HG02973 (cell line): ENCODE results near the gene TAS1R1.

ENCODE experiments used
- ATAC-seq: cut with Tn5 transposase; IDR thresholded peaks from one replicate; pipeline ENCODE4 v1.9.1; 2021; ENCODE audit warnings: moderate library complexity; ENCODE audit not compliant: unreplicated experiment

TAS1R1 gene

GRCh38 chr1:6602669-6603237, 47.6 kb downstream of the TAS1R1 start, which contains the start of gene KLHL21:
Gene KLHL21 (minus strand): TSS chr1:6602869. CDS start chr1:6602817, 52 bp downstream.
- peak; percentile 42 for ATAC-seq

- ATAC-seq, result peak; percentile 22
Measured at GRCh38 chr1:6603238-6603914, 48.3 kb downstream of the TAS1R1 start.

- no peak for ATAC-seq
Measured at GRCh38 chr1:6603915-6604558, 48.9 kb downstream of the TAS1R1 start.

GRCh38 chr1:6612641-6613360, 57.7 kb downstream of the TAS1R1 start:
- ATAC-seq, result peak; percentile 27

- ATAC-seq, result peak; percentile 88
Measured at GRCh38 chr1:6613361-6614018, 58.4 kb downstream of the TAS1R1 start, which contains the start of gene PHF13. Gene PHF13 (plus strand): TSS chr1:6613731. CDS start chr1:6614067, 336 bp downstream.

GRCh38 chr1:6614019-6614928, 59.2 kb downstream of the TAS1R1 start:
- ATAC-seq, result no peak

GRCh38 chr1:6614929-6615785, 60.0 kb downstream of the TAS1R1 start:
- no peak for ATAC-seq

GRCh38 chr1:6619045-6619444, 63.9 kb downstream of the TAS1R1 start:
- no peak for ATAC-seq

GRCh38 chr1:6621429-6622391, 66.6 kb downstream of the TAS1R1 start:
- ATAC-seq, result no peak

GRCh38 chr1:6622396-6623152, 67.5 kb downstream of the TAS1R1 start:
- ATAC-seq, result no peak

- ATAC-seq, result no peak
Measured at GRCh38 chr1:6623269-6623965, 68.3 kb downstream of the TAS1R1 start.

GRCh38 chr1:6624710-6625583, 69.8 kb downstream of the TAS1R1 start, which contains the start of gene THAP3:
Gene THAP3 (plus strand): TSS chr1:6624868. CDS start chr1:6625219, 351 bp downstream.
- peak; percentile 83 for ATAC-seq

GRCh38 chr1:6625584-6626149, 70.6 kb downstream of the TAS1R1 start:
- peak; percentile 16 for ATAC-seq

- no peak for ATAC-seq
Measured at GRCh38 chr1:6627031-6627430, 71.9 kb downstream of the TAS1R1 start.
